A549 treated with RU486 at 1 μM for 4 hours (cell line): ENCODE data around the gene TLX1. TPM values are rescaled to one million over a fixed set of nuclear protein-coding genes. Genes with fewer than 3 reads are reported as not detected.

Experiments
- total RNA-seq: library from RNA; stranded (reverse); fragments of 200-300 nt; extraction: Qiagen RNA extraction; gene quantifications from 5 replicates; pipeline ENCODE4 v1.2.3, GENCODE V29; 2022; ENCODE audit warnings: low read depth

Gene TLX1
- not detected in 5 replicates for total RNA-seq

GRCh38 chr10:101130984-101131961 lies at the start of gene TLX1:
TLX1 (plus strand) TSS chr10:101131300; CDS start chr10:101131542, 242 bp downstream.

Other genes with a start within 250 kb of the TLX1 start
- gene SLF2, start 218.3 kb upstream of the TLX1 start, total RNA-seq: 5.7 to 10.5 TPM (median 9.6 TPM) in 5 replicates
- 8.3 to 11.0 TPM (median 9.7 TPM) in 5 replicates for gene SEMA4G, start 161.8 kb upstream of the TLX1 start, total RNA-seq
- gene MRPL43, start 143.8 kb upstream of the TLX1 start, total RNA-seq: 76.3 to 106 TPM (median 97.8 TPM) in 5 replicates
- 40.4 to 51.7 TPM (median 47.3 TPM) in 5 replicates for gene TWNK, start 143.8 kb upstream of the TLX1 start, total RNA-seq
- 30.7 to 47.3 TPM (median 38.8 TPM) in 5 replicates for gene LZTS2, start 131.5 kb upstream of the TLX1 start, total RNA-seq
- 0.61 to 1.1 TPM (median 0.63 TPM) in 5 replicates for gene PDZD7, start 100.2 kb upstream of the TLX1 start, total RNA-seq
- gene SFXN3, start 100.1 kb upstream of the TLX1 start, total RNA-seq: 39.7 to 48.0 TPM (median 42.5 TPM) in 5 replicates
- gene KAZALD1, start 69.3 kb upstream of the TLX1 start, total RNA-seq: 1.9 to 3.1 TPM (median 2.6 TPM) in 5 replicates
- not detected in 5 replicates for gene LBX1, start 98.2 kb downstream of the TLX1 start, total RNA-seq
- 7.3 to 11.9 TPM (median 9.9 TPM) in 5 replicates for gene BTRC, start 222.9 kb downstream of the TLX1 start, total RNA-seq